Measurements from ENCODE around the gene CCDC68. TPM values are rescaled to one million over a fixed set of nuclear protein-coding genes. Genes with fewer than 3 reads are reported as not detected.

The CCDC68 gene
- total and polyA plus RNA-seq, 2 of the 13 experiments (the other 11 are each of a cell fraction or from before 2014, with no cell fraction given) = 4.6 to 13.3 TPM

DNA sequence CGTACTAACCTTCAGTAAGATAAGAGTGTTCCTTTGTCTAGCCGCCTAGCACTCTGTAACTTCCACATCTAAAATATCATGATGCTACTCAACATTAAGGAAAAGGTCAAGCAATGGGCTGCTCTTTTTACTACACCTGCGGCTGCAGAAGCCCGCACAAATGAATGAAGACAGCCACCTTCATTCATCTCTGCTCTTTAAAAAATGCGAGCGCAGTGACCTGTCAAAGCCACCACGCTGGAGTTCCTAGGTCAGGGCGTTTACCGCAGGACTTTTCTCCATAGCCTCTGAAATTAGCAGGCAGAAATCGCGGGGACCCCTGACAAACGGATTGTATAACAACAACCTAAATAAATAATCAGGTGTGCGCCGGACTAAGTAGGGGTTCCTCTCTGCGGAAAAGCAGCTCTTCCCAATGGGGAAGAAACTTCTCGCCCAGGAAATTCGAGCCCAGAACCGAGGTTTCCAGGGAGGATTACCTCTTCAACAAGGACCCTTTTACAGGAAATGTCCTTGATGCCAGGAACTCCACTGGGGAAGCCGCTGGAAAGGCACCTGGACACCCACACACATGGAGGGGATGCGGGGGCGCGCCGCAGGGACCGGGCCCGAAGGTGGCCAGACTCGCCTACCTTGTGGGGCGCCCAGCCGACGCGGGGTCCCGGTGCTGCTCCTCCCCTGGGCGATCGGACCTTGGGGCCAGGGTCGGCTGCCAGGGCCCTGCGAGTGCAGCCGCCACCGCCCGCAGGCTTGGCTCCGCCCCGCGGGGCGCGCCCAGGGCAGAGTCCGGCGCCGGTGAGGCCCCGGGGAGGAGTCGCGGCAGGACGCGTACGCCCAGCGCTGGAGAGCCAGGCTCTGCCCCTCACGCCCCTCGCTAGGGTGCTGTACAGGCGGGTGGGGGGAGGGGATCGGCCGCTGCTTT lies at the start of gene CCDC68 (continued):
- no peak for TF ChIP-seq FOSL1 (CRISPR knock-in tag; IDR thresholded peaks at IDR 0.05; ENCODE audit: borderline replicate concordance)
- no peak for TF ChIP-seq SIX1 (CRISPR knock-in tag; IDR thresholded peaks at IDR 0.05; ENCODE audit: borderline replicate concordance)
- TF ChIP-seq PAX8 (CRISPR knock-in tag; IDR thresholded peaks at IDR 0.05; ENCODE audit: borderline replicate concordance) = no peak
- TF ChIP-seq BRD4 (CRISPR knock-in tag; IDR thresholded peaks at IDR 0.05) = no peak
- no peak for TF ChIP-seq CENPT (CRISPR knock-in tag; IDR thresholded peaks at IDR 0.05; ENCODE audit: low read depth)
- TF ChIP-seq ZNF225 (CRISPR knock-in tag; IDR thresholded peaks at IDR 0.05) = no peak
- 0 out of 2 replicates have a peak, but pooled peaks have one; percentile 25 for TF ChIP-seq KMT2A (CRISPR knock-in tag; IDR thresholded peaks at IDR 0.05)
- no peak for TF ChIP-seq TMF1 (CRISPR knock-in tag; IDR thresholded peaks at IDR 0.05; ENCODE audit: low read depth)
- TF ChIP-seq ZNF556 (CRISPR knock-in tag; IDR thresholded peaks at IDR 0.05; ENCODE audit: borderline replicate concordance) = peak; percentile 44; the same call in 1 of the 2 replicates
- TF ChIP-seq THAP11 (CRISPR knock-in tag; IDR thresholded peaks at IDR 0.05) = 0 out of 2 replicates have a peak, but pooled peaks have one; percentile 43
- no peak; the same call in 1 of the 2 replicates for TF ChIP-seq ZNF205 (CRISPR knock-in tag; IDR thresholded peaks at IDR 0.05)
- no peak for TF ChIP-seq FOSL2 (CRISPR knock-in tag; IDR thresholded peaks at IDR 0.05)
- no peak for TF ChIP-seq DNMT3B (CRISPR knock-in tag; conservative IDR thresholded peaks at IDR 0.05)
- no peak for TF ChIP-seq TBP (CRISPR knock-in tag; IDR thresholded peaks at IDR 0.05)
- TF ChIP-seq MEF2D (CRISPR knock-in tag; IDR thresholded peaks at IDR 0.05) = 0 out of 2 replicates have a peak, but pooled peaks have one; percentile 27
- TF ChIP-seq ZNF564 (CRISPR knock-in tag; IDR thresholded peaks at IDR 0.05) = no peak
- TF ChIP-seq ZNF577 (CRISPR knock-in tag; IDR thresholded peaks at IDR 0.05; ENCODE audit: borderline replicate concordance, low read depth) = no peak
- peak; percentile 49; the same call in 1 of the 2 replicates for TF ChIP-seq RNF2 (conservative IDR thresholded peaks at IDR 0.05; ENCODE audit: low read depth)
- TF ChIP-seq SP2 (CRISPR knock-in tag; IDR thresholded peaks at IDR 0.05) = no peak
- TF ChIP-seq ZBTB21 (CRISPR knock-in tag; IDR thresholded peaks at IDR 0.05) = no peak
- no peak for TF ChIP-seq ZNF780A (CRISPR knock-in tag; IDR thresholded peaks at IDR 0.05)
- TF ChIP-seq NR2F6 (IDR thresholded peaks at IDR 0.05) = no peak
- TF ChIP-seq NR2F6 (CRISPR knock-in tag; IDR thresholded peaks at IDR 0.05) = no peak
- TF ChIP-seq ZNF512 (CRISPR knock-in tag; IDR thresholded peaks at IDR 0.05) = no peak
- no peak for TF ChIP-seq KDM5A (IDR thresholded peaks at IDR 0.05; ENCODE audit: borderline replicate concordance, low read length)
- TF ChIP-seq BORCS8-MEF2B (CRISPR knock-in tag; IDR thresholded peaks at IDR 0.05) = 0 out of 2 replicates have a peak, but pooled peaks have one; percentile 24
- peak; percentile 15; the same call in 1 of the 2 replicates for TF ChIP-seq DRAP1 (CRISPR knock-in tag; IDR thresholded peaks at IDR 0.05)
- no peak for TF ChIP-seq ZFP1 (CRISPR knock-in tag; IDR thresholded peaks at IDR 0.05)
- no peak for TF ChIP-seq ARID3A (IDR thresholded peaks at IDR 0.05; ENCODE audit: low read depth, low read length)
- TF ChIP-seq PTBP1 (IDR thresholded peaks at IDR 0.05; ENCODE audit: low read depth, low read length, poor library complexity, severe bottlenecking) = no peak

Data from HepG2 (cell line).